Right cardiac atrium (tissue), 5 donors: Measurements from ENCODE around the gene ZFR2. TPM values are rescaled to one million over a fixed set of nuclear protein-coding genes. Genes with fewer than 3 reads are reported as not detected.

Source experiments
- polyA plus RNA-seq: library from polyadenylated mRNA; stranded (reverse); fragments of 200-250 nt; gene quantifications from one replicate; pipeline ENCODE4 v1.2.3, GENCODE V29; 2013
- total RNA-seq, 4 donors: library from RNA; stranded (reverse); fragmentation: NEBNext Ultra II Directional; extraction: Animal tissue kit (Norgen Biotek cat#: 25700); gene quantifications; one replicate each; pipeline ENCODE4 v1.2.1, GENCODE V29; 2021
- donor health status: healthy with polysubstance abuse.
- donor health status: DM: no; HTN: yes; CAD: no.
- donor health status: DM: no; HTN: no; CAD: no.
- donor health status: DM: no; HTN: yes; CAD: no; lungs with severe emphysema.
- donor health status: DM: yes; HTN: yes; CAD: no.

Gene ZFR2
- total and polyA plus RNA-seq, 5 donors, result 0.36 to 0.86 (median 0.76) TPM

Other genes with a start within 250 kb of the ZFR2 start
- gene CACTIN, start 242.2 kb downstream of the ZFR2 start, total RNA-seq, result 10 to 100 TPM; 13.8 to 17.8 (median 14.4) TPM
- gene CACTIN, start 242.2 kb downstream of the ZFR2 start, polyA plus RNA-seq, result 13.5 TPM
- 10 to 100 TPM; 38.8 to 48.3 (median 40.4) TPM for gene PIP5K1C, start 168.6 kb downstream of the ZFR2 start, total RNA-seq
- gene PIP5K1C, start 168.6 kb downstream of the ZFR2 start, polyA plus RNA-seq, result 31.4 TPM
- gene TJP3, start 160.7 kb downstream of the ZFR2 start, total RNA-seq, result not detected
- 0.05 TPM for gene TJP3, start 160.7 kb downstream of the ZFR2 start, polyA plus RNA-seq
- gene APBA3, start 107.3 kb downstream of the ZFR2 start, total RNA-seq, result 10 to 100 TPM; 10.5 to 14.0 (median 11.8) TPM
- 13.1 TPM for gene APBA3, start 107.3 kb downstream of the ZFR2 start, polyA plus RNA-seq
- 10 to 100 TPM; 62.9 to 78.1 (median 69.4) TPM for gene MRPL54, start 106.4 kb downstream of the ZFR2 start, total RNA-seq
- gene MRPL54, start 106.4 kb downstream of the ZFR2 start, polyA plus RNA-seq, result 129 TPM
- not detected for gene RAX2, start 96.8 kb downstream of the ZFR2 start, total RNA-seq
- not detected for gene RAX2, start 96.8 kb downstream of the ZFR2 start, polyA plus RNA-seq
- 1 to 10 TPM in 2 of 4 donors, under 1 TPM in 2; 0.51 to 1.8 (median 1.0) TPM for gene MATK, start 82.7 kb downstream of the ZFR2 start, total RNA-seq
- 0.36 TPM for gene MATK, start 82.7 kb downstream of the ZFR2 start, polyA plus RNA-seq
- not detected for gene ATCAY, start 11.6 kb upstream of the ZFR2 start, total RNA-seq
- gene ATCAY, start 11.6 kb upstream of the ZFR2 start, polyA plus RNA-seq, result 0.05 TPM
- 1,000 to 10,000 TPM; 1,114 to 1,487 (median 1,236) TPM for gene NMRK2, start 64.0 kb upstream of the ZFR2 start, total RNA-seq
- gene NMRK2, start 64.0 kb upstream of the ZFR2 start, polyA plus RNA-seq, result 1,838 TPM
- 100 to 1,000 TPM in 2 of 4 donors, 10 to 100 TPM in 2; 67.8 to 121 (median 93.4) TPM for gene DAPK3, start 102.1 kb upstream of the ZFR2 start, total RNA-seq
- 122 TPM for gene DAPK3, start 102.1 kb upstream of the ZFR2 start, polyA plus RNA-seq
- 1,000 to 10,000 TPM; 2,000 to 2,630 (median 2,240) TPM for gene EEF2, start 116.4 kb upstream of the ZFR2 start, total RNA-seq
- gene EEF2, start 116.4 kb upstream of the ZFR2 start, polyA plus RNA-seq, result 1,037 TPM
- 10 to 100 TPM; 11.9 to 13.1 (median 12.5) TPM for gene PIAS4, start 138.7 kb upstream of the ZFR2 start, total RNA-seq
- gene PIAS4, start 138.7 kb upstream of the ZFR2 start, polyA plus RNA-seq, result 9.6 TPM
- gene ZBTB7A, start 197.9 kb upstream of the ZFR2 start, total RNA-seq, result 10 to 100 TPM; 28.6 to 32.6 (median 31.6) TPM
- 17.5 TPM for gene ZBTB7A, start 197.9 kb upstream of the ZFR2 start, polyA plus RNA-seq